Smooth muscle cell (in vitro differentiated cells): Measurements from ENCODE around the gene ACP1. TPM values are rescaled to one million over a fixed set of nuclear protein-coding genes. Genes with fewer than 3 reads are reported as not detected.

Experiments used
- DNase-seq: peaks from one replicate; lab custom pipeline; 2025; ENCODE audit not compliant: unreplicated experiment; lab: John Stamatoyannopoulos, UW
- H2AFZ ChIP-seq: fragments of 200-600 bp; sonication (generic); 2 replicates; pipeline ENCODE4 v1.6.0; 2016; ENCODE audit warnings: antibody characterized with exemption, low read depth, mild to moderate bottlenecking
- H3F3A ChIP-seq: fragments of 200-600 bp; sonication (generic); 2 replicates; pipeline ENCODE4 v1.6.0; 2017; ENCODE audit warnings: antibody characterized with exemption, low read depth
- H3K27ac ChIP-seq: fragments of 200-600 bp; sonication (generic); 2 replicates; pipeline ENCODE4 v1.5.1; 2016; ENCODE audit warnings: low read depth, mild to moderate bottlenecking
- H3K27me3 ChIP-seq: fragments of 200-600 bp; sonication (generic); 2 replicates; pipeline ENCODE4 v1.6.1; 2016; ENCODE audit warnings: low read depth, mild to moderate bottlenecking
- H3K36me3 ChIP-seq: fragments of 200-600 bp; sonication (generic); 2 replicates; pipeline ENCODE4 v1.5.1; 2016; ENCODE audit warnings: low read depth
- H3K4me1 ChIP-seq: fragments of 200-600 bp; sonication (generic); 2 replicates; pipeline ENCODE4 v1.5.1; 2016; ENCODE audit warnings: low read depth
- H3K4me2 ChIP-seq: fragments of 200-600 bp; sonication (generic); 2 replicates; pipeline ENCODE4 v1.6.0; 2016; ENCODE audit warnings: mild to moderate bottlenecking
- H3K4me3 ChIP-seq: fragments of 200-600 bp; sonication (generic); 2 replicates; pipeline ENCODE4 v1.5.1; 2016; ENCODE audit warnings: mild to moderate bottlenecking
- H3K79me2 ChIP-seq: fragments of 200-600 bp; sonication (generic); 2 replicates; pipeline ENCODE4 v1.6.0; 2016; ENCODE audit warnings: low read depth, mild to moderate bottlenecking
- H3K9ac ChIP-seq: fragments of 200-600 bp; sonication (generic); 2 replicates; pipeline ENCODE4 v1.6.0; 2016; ENCODE audit warnings: low read depth
- H3K9me3 ChIP-seq: fragments of 200-600 bp; sonication (generic); replicated peaks from 2 replicates; pipeline ENCODE4 v1.5.1; 2016; ENCODE audit warnings: low read depth
- H4K20me1 ChIP-seq: fragments of 200-600 bp; sonication (generic); 2 replicates; pipeline ENCODE4 v1.6.0; 2016; ENCODE audit warnings: low read depth
- CTCF ChIP-seq: fragments of 200-600 bp; sonication (generic); IDR thresholded peaks from 2 replicates; pipeline ENCODE4 v1.5.1; 2017; ENCODE audit warnings: borderline replicate concordance, mild to moderate bottlenecking, antibody characterized with exemption; ENCODE audit not compliant: insufficient read depth, poor library complexity, severe bottlenecking
- WGBS: methylation state at CpG from one replicate; pipeline ENCODE4 v1.1.7; 2016; ENCODE audit warnings: low lambda C conversion rate; 5-methylcytosine and 5-hydroxymethylcytosine counted together
- polyA plus RNA-seq: library from polyadenylated mRNA; unstranded; fragments of >200 nt; fragmentation: Nextera tagmentation; extraction: Ambion mirVana; gene quantifications from 2 replicates; pipeline ENCODE4 v1.2.1, GENCODE V29; 2016
- total RNA-seq: library from RNA; depleted of rRNA; stranded (reverse); fragments of >200 nt; gene quantifications from 2 replicates; pipeline ENCODE4 v1.2.3, GENCODE V29; 2014

The ACP1 gene
- total and polyA plus RNA-seq, 2 experiments from 2014 or later: 168 to 182 TPM

GRCh38 chr2:282371-283263, 17.9 kb downstream of the ACP1 start:
- H4K20me1 ChIP-seq: peaks cover 85% of the 10 kb centered on the region
- peaks cover 12% of the 10 kb centered on the region for H3K4me1 ChIP-seq
- no peak for TF ChIP-seq CTCF
- H3F3A ChIP-seq: peaks cover 8% of the 10 kb centered on the region
- WGBS: 97% methylated on average over 12 of the region's 12 CpGs
- no peaks in the 10 kb centered on the region for H3K79me2 ChIP-seq
- no peak overlapping the region for H2AFZ ChIP-seq
- H3K4me3 ChIP-seq: no peak overlapping the region
- H3K4me2 ChIP-seq: no peak overlapping the region
- H3K36me3 ChIP-seq: peaks cover 11% of the 10 kb centered on the region
- peaks cover 34% of the 10 kb centered on the region for H3K27me3 ChIP-seq
- H3K27ac ChIP-seq: no peak overlapping the region
- no peak overlapping the region for H3K9ac ChIP-seq
- no peak for DNase-seq
- H3K9me3 ChIP-seq: no peaks in the 10 kb centered on the region

GRCh38 chr2:283996-284794, 19.4 kb downstream of the ACP1 start:
- Histone ChIP-seq H3K27me3 (peaks cover 48% of the 10 kb centered on the region), H3K9me3 (no peaks in the 10 kb centered on the region), H3K79me2 (no peaks in the 10 kb centered on the region), H3K4me1 (peaks cover 13% of the 10 kb centered on the region), H3K36me3 (no peaks in the 10 kb centered on the region), H2AFZ (no peak overlapping the region), H3K4me3 (no peak overlapping the region), H3F3A (peaks cover 8% of the 10 kb centered on the region), H4K20me1 (peaks cover 70% of the 10 kb centered on the region), H3K27ac (no peak overlapping the region), H3K9ac (no peak overlapping the region), H3K4me2 (no peak overlapping the region)
- no peak for TF ChIP-seq CTCF
- no peak for DNase-seq
- 78% methylated on average over 4 of the region's 4 CpGs for WGBS

GRCh38 chr2:284896-285492, 20.2 kb downstream of the ACP1 start:
- H3K9me3 ChIP-seq: no peaks in the 10 kb centered on the region
- H3K36me3 ChIP-seq: no peaks in the 10 kb centered on the region
- 76% methylated on average over 13 of the region's 13 CpGs for WGBS
- H3F3A ChIP-seq: peaks cover 8% of the 10 kb centered on the region
- H3K4me1 ChIP-seq: peaks cover 21% of the 10 kb centered on the region
- peaks cover 62% of the 10 kb centered on the region for H4K20me1 ChIP-seq
- no peak for DNase-seq
- H3K4me2 ChIP-seq: no peak overlapping the region
- H3K9ac ChIP-seq: no peak overlapping the region
- no peak overlapping the region for H3K4me3 ChIP-seq
- H3K27ac ChIP-seq: no peak overlapping the region
- H3K79me2 ChIP-seq: no peaks in the 10 kb centered on the region
- H3K27me3 ChIP-seq: peaks cover 56% of the 10 kb centered on the region
- no peak overlapping the region for H2AFZ ChIP-seq
- TF ChIP-seq CTCF: no peak
